ENCODE results near the gene ZHX3.

Gene ZHX3

GRCh38 chr20:41256516-41256915 lies 61.0 kb downstream of the ZHX3 start:
- TF ChIP-seq, protein P1, sequence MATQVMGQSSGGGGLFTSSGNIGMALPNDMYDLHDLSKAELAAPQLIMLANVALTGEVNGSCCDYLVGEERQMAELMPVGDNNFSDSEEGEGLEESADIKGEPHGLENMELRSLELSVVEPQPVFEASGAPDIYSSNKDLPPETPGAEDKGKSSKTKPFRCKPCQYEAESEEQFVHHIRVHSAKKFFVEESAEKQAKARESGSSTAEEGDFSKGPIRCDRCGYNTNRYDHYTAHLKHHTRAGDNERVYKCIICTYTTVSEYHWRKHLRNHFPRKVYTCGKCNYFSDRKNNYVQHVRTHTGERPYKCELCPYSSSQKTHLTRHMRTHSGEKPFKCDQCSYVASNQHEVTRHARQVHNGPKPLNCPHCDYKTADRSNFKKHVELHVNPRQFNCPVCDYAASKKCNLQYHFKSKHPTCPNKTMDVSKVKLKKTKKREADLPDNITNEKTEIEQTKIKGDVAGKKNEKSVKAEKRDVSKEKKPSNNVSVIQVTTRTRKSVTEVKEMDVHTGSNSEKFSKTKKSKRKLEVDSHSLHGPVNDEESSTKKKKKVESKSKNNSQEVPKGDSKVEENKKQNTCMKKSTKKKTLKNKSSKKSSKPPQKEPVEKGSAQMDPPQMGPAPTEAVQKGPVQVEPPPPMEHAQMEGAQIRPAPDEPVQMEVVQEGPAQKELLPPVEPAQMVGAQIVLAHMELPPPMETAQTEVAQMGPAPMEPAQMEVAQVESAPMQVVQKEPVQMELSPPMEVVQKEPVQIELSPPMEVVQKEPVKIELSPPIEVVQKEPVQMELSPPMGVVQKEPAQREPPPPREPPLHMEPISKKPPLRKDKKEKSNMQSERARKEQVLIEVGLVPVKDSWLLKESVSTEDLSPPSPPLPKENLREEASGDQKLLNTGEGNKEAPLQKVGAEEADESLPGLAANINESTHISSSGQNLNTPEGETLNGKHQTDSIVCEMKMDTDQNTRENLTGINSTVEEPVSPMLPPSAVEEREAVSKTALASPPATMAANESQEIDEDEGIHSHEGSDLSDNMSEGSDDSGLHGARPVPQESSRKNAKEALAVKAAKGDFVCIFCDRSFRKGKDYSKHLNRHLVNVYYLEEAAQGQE (IDR thresholded peaks at IDR 0.05; ENCODE audit: insufficient replicate concordance, low read depth), result no peak
- no peaks in the 10 kb centered on the region for H3K27me3 ChIP-seq (ENCODE audit: insufficient read depth, poor library complexity, severe bottlenecking)
- H3K27ac ChIP-seq (replicated peaks), result no peak overlapping the region
- H3K4me3 ChIP-seq (replicated peaks; ENCODE audit: insufficient read depth, low read length), result no peak overlapping the region
- DNase-seq (ENCODE audit: low read depth in 1 of 2, low spot score in 1 of 2), result no peak

- Histone ChIP-seq H3K27ac (replicated peaks) (no peak overlapping the region), H3K27me3 (ENCODE audit: insufficient read depth, poor library complexity, severe bottlenecking) (no peaks in the 10 kb centered on the region), H3K4me3 (replicated peaks; ENCODE audit: insufficient read depth, low read length) (no peak overlapping the region)
- no peak for TF ChIP-seq GABPA (IDR thresholded peaks at IDR 0.05; ENCODE audit: low read depth)
- DNase-seq (ENCODE audit: low read depth in 1 of 2, low spot score in 1 of 2), result no peak
These were observed 61.9 kb downstream of the ZHX3 start for GRCh38 chr20:41255655-41256054.

GRCh38 chr20:41249411-41250281 lies 67.9 kb downstream of the ZHX3 start:
- Histone ChIP-seq H3K27me3 (ENCODE audit: insufficient read depth, poor library complexity, severe bottlenecking) (no peaks in the 10 kb centered on the region), H3K27ac (replicated peaks) (no peak overlapping the region), H3K4me3 (replicated peaks; ENCODE audit: insufficient read depth, low read length) (no peak overlapping the region)
- TF ChIP-seq POLR2AphosphoS5 (IDR thresholded peaks at IDR 0.05; ENCODE audit: low read depth) (no peak), GABPA (IDR thresholded peaks at IDR 0.05; ENCODE audit: low read depth) (no peak), SPI1 (IDR thresholded peaks at IDR 0.05; ENCODE audit: borderline replicate concordance, low read depth) (no peak)
- TF ChIP-seq, protein P1 (IDR thresholded peaks at IDR 0.05; ENCODE audit: insufficient replicate concordance, low read depth), result no peak
- TF ChIP-seq, protein P2, sequence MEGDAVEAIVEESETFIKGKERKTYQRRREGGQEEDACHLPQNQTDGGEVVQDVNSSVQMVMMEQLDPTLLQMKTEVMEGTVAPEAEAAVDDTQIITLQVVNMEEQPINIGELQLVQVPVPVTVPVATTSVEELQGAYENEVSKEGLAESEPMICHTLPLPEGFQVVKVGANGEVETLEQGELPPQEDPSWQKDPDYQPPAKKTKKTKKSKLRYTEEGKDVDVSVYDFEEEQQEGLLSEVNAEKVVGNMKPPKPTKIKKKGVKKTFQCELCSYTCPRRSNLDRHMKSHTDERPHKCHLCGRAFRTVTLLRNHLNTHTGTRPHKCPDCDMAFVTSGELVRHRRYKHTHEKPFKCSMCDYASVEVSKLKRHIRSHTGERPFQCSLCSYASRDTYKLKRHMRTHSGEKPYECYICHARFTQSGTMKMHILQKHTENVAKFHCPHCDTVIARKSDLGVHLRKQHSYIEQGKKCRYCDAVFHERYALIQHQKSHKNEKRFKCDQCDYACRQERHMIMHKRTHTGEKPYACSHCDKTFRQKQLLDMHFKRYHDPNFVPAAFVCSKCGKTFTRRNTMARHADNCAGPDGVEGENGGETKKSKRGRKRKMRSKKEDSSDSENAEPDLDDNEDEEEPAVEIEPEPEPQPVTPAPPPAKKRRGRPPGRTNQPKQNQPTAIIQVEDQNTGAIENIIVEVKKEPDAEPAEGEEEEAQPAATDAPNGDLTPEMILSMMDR (IDR thresholded peaks at IDR 0.05; ENCODE audit: insufficient read depth, low read length), result no peak
- DNase-seq (ENCODE audit: low read depth in 1 of 2, low spot score in 1 of 2), result no peak

- TF ChIP-seq SPI1 (IDR thresholded peaks at IDR 0.05; ENCODE audit: borderline replicate concordance, low read depth) (no peak), POLR2AphosphoS5 (IDR thresholded peaks at IDR 0.05; ENCODE audit: low read depth) (no peak), GABPA (IDR thresholded peaks at IDR 0.05; ENCODE audit: low read depth) (no peak)
- TF ChIP-seq, protein P1 (IDR thresholded peaks at IDR 0.05; ENCODE audit: insufficient replicate concordance, low read depth), result no peak
- TF ChIP-seq, protein P2 (IDR thresholded peaks at IDR 0.05; ENCODE audit: insufficient read depth, low read length), result no peak
- DNase-seq (ENCODE audit: low read depth in 1 of 2, low spot score in 1 of 2), result no peak
- Histone ChIP-seq H3K27me3 (ENCODE audit: insufficient read depth, poor library complexity, severe bottlenecking) (no peaks in the 10 kb centered on the region), H3K27ac (replicated peaks) (no peak overlapping the region), H3K4me3 (replicated peaks; ENCODE audit: insufficient read depth, low read length) (no peak overlapping the region)
These were observed 69.0 kb downstream of the ZHX3 start for GRCh38 chr20:41248368-41249024.
